ENCODE measurements around the gene TEDC2.
"Not testable (repeated sequence)": the region's sequence is repeated elsewhere in the genome, so short reads cannot be mapped to it uniquely, and the experiment has no call there.

Gene TEDC2

GRCh38 chr16:2479996-2480395, 20.1 kb downstream of the TEDC2 start:
- not testable (repeated sequence) for H3K27ac ChIP-seq (ENCODE audit: low read depth, low read length); H3K36me3 ChIP-seq (ENCODE audit: insufficient read depth, low read length); H2AFZ ChIP-seq (ENCODE audit: low read length, unreplicated experiment); H3K27me3 ChIP-seq (ENCODE audit: insufficient read depth, low read length); H3K4me3 ChIP-seq (ENCODE audit: low read depth, low read length); H3K4me1 ChIP-seq (ENCODE audit: control insufficient read depth, insufficient read depth, low read length, unreplicated experiment)
- H3K79me2 ChIP-seq (ENCODE audit: control insufficient read depth, insufficient read depth, low read length, unreplicated experiment): peaks cover 21% of the 10 kb centered on the region

GRCh38 chr16:2480948-2481347, 21.0 kb downstream of the TEDC2 start:
- Histone ChIP-seq H3K4me3 (ENCODE audit: low read depth, low read length) (no peak overlapping the region), H3K4me1 (ENCODE audit: control insufficient read depth, insufficient read depth, low read length, unreplicated experiment) (peaks cover 10% of the 10 kb centered on the region), H3K27ac (ENCODE audit: low read depth, low read length) (no peak overlapping the region), H3K79me2 (ENCODE audit: control insufficient read depth, insufficient read depth, low read length, unreplicated experiment) (peaks cover 14% of the 10 kb centered on the region), H3K36me3 (ENCODE audit: insufficient read depth, low read length) (no peaks in the 10 kb centered on the region), H3K27me3 (ENCODE audit: insufficient read depth, low read length) (no peaks in the 10 kb centered on the region), H2AFZ (ENCODE audit: low read length, unreplicated experiment) (no peak overlapping the region)

- peaks cover 10% of the 10 kb centered on the region for H3K79me2 ChIP-seq (ENCODE audit: control insufficient read depth, insufficient read depth, low read length, unreplicated experiment)
- H2AFZ ChIP-seq (ENCODE audit: low read length, unreplicated experiment): no peak overlapping the region
- H3K27ac ChIP-seq (ENCODE audit: low read depth, low read length): no peak overlapping the region
- no peaks in the 10 kb centered on the region for H3K27me3 ChIP-seq (ENCODE audit: insufficient read depth, low read length)
- H3K36me3 ChIP-seq (ENCODE audit: insufficient read depth, low read length): no peaks in the 10 kb centered on the region
- H3K4me3 ChIP-seq (ENCODE audit: low read depth, low read length): no peak overlapping the region
- peaks cover 10% of the 10 kb centered on the region for H3K4me1 ChIP-seq (ENCODE audit: control insufficient read depth, insufficient read depth, low read length, unreplicated experiment)
Observed at GRCh38 chr16:2481676-2482075, 21.8 kb downstream of the TEDC2 start.

- Histone ChIP-seq H3K36me3 (ENCODE audit: insufficient read depth, low read length) (no peaks in the 10 kb centered on the region), H3K4me3 (ENCODE audit: low read depth, low read length) (0 out of 2 replicates have a peak overlapping the region, but pooled peaks have one; percentile 37), H3K4me1 (ENCODE audit: control insufficient read depth, insufficient read depth, low read length, unreplicated experiment) (peaks cover 10% of the 10 kb centered on the region), H2AFZ (ENCODE audit: low read length, unreplicated experiment) (no peak overlapping the region), H3K27ac (ENCODE audit: low read depth, low read length) (no peak overlapping the region), H3K79me2 (ENCODE audit: control insufficient read depth, insufficient read depth, low read length, unreplicated experiment) (peaks cover 11% of the 10 kb centered on the region), H3K27me3 (ENCODE audit: insufficient read depth, low read length) (no peaks in the 10 kb centered on the region)
Observed at GRCh38 chr16:2482249-2482648, 22.3 kb downstream of the TEDC2 start.

GRCh38 chr16:2482708-2483534, 23.0 kb downstream of the TEDC2 start:
- peaks cover 14% of the 10 kb centered on the region for H3K79me2 ChIP-seq (ENCODE audit: control insufficient read depth, insufficient read depth, low read length, unreplicated experiment)
- H3K36me3 ChIP-seq (ENCODE audit: insufficient read depth, low read length): no peaks in the 10 kb centered on the region
- peaks cover 10% of the 10 kb centered on the region for H3K4me1 ChIP-seq (ENCODE audit: control insufficient read depth, insufficient read depth, low read length, unreplicated experiment)
- H3K27ac ChIP-seq (ENCODE audit: low read depth, low read length): no peak overlapping the region
- H2AFZ ChIP-seq (ENCODE audit: low read length, unreplicated experiment): peak overlapping the region; percentile 48
- H3K27me3 ChIP-seq (ENCODE audit: insufficient read depth, low read length): no peaks in the 10 kb centered on the region
- peak overlapping the region; percentile 50 for H3K4me3 ChIP-seq (ENCODE audit: low read depth, low read length)

GRCh38 chr16:2483939-2484897, 24.3 kb downstream of the TEDC2 start:
- Histone ChIP-seq H3K27ac (ENCODE audit: low read depth, low read length) (no peak overlapping the region), H3K36me3 (ENCODE audit: insufficient read depth, low read length) (no peaks in the 10 kb centered on the region), H3K27me3 (ENCODE audit: insufficient read depth, low read length) (no peaks in the 10 kb centered on the region), H2AFZ (ENCODE audit: low read length, unreplicated experiment) (no peak overlapping the region), H3K4me3 (ENCODE audit: low read depth, low read length) (no peak overlapping the region), H3K79me2 (ENCODE audit: control insufficient read depth, insufficient read depth, low read length, unreplicated experiment) (peaks cover 14% of the 10 kb centered on the region), H3K4me1 (ENCODE audit: control insufficient read depth, insufficient read depth, low read length, unreplicated experiment) (peaks cover 10% of the 10 kb centered on the region)

GRCh38 chr16:2484898-2485508, 25.1 kb downstream of the TEDC2 start:
- H3K79me2 ChIP-seq (ENCODE audit: control insufficient read depth, insufficient read depth, low read length, unreplicated experiment): peaks cover 14% of the 10 kb centered on the region
- H3K27ac ChIP-seq (ENCODE audit: low read depth, low read length): no peak overlapping the region
- H2AFZ ChIP-seq (ENCODE audit: low read length, unreplicated experiment): no peak overlapping the region
- H3K36me3 ChIP-seq (ENCODE audit: insufficient read depth, low read length): no peaks in the 10 kb centered on the region
- H3K4me3 ChIP-seq (ENCODE audit: low read depth, low read length): no peak overlapping the region
- H3K4me1 ChIP-seq (ENCODE audit: control insufficient read depth, insufficient read depth, low read length, unreplicated experiment): peaks cover 10% of the 10 kb centered on the region
- no peaks in the 10 kb centered on the region for H3K27me3 ChIP-seq (ENCODE audit: insufficient read depth, low read length)

- Histone ChIP-seq H3K27me3 (ENCODE audit: insufficient read depth, low read length) (no peaks in the 10 kb centered on the region), H2AFZ (ENCODE audit: low read length, unreplicated experiment) (no peak overlapping the region), H3K4me1 (ENCODE audit: control insufficient read depth, insufficient read depth, low read length, unreplicated experiment) (peaks cover 10% of the 10 kb centered on the region), H3K79me2 (ENCODE audit: control insufficient read depth, insufficient read depth, low read length, unreplicated experiment) (peaks cover 14% of the 10 kb centered on the region), H3K4me3 (ENCODE audit: low read depth, low read length) (no peak overlapping the region), H3K27ac (ENCODE audit: low read depth, low read length) (no peak overlapping the region), H3K36me3 (ENCODE audit: insufficient read depth, low read length) (no peaks in the 10 kb centered on the region)
Observed at GRCh38 chr16:2485811-2486507, 26.1 kb downstream of the TEDC2 start.

GRCh38 chr16:2486645-2487516, 27.0 kb downstream of the TEDC2 start:
- no peaks in the 10 kb centered on the region for H3K27me3 ChIP-seq (ENCODE audit: insufficient read depth, low read length)
- H3K36me3 ChIP-seq (ENCODE audit: insufficient read depth, low read length): no peaks in the 10 kb centered on the region
- no peak overlapping the region for H2AFZ ChIP-seq (ENCODE audit: low read length, unreplicated experiment)

More at GRCh38 chr16:2486645-2487516, 27.0 kb downstream of the TEDC2 start:
- Histone ChIP-seq H3K4me1 (ENCODE audit: control insufficient read depth, insufficient read depth, low read length, unreplicated experiment) (peaks cover 10% of the 10 kb centered on the region), H3K79me2 (ENCODE audit: control insufficient read depth, insufficient read depth, low read length, unreplicated experiment) (peaks cover 14% of the 10 kb centered on the region), H3K27ac (ENCODE audit: low read depth, low read length) (no peak overlapping the region), H3K4me3 (ENCODE audit: low read depth, low read length) (no peak overlapping the region)
